OCI-LY3 (cell line): ENCODE data around the gene TCF21.

Experiments
- CTCF ChIP-seq: fragments of 200-600, 300-600 bp; sonication (generic); IDR thresholded peaks from 2 replicates; pipeline ENCODE4 v1.5.1; 2014; ENCODE audit warnings: antibody characterized with exemption, low read length, low read depth
- EZH2phosphoT487 ChIP-seq: fragments of 200-600 bp; shearing (Covaris generic); IDR thresholded peaks from 2 replicates; pipeline ENCODE4 v1.6.1; 2018; ENCODE audit warnings: antibody characterized with exemption, mixed run types, low read depth

GRCh38 chr6:133916650-133917151, 27.8 kb downstream of the TCF21 start:
- TF ChIP-seq CTCF (peak; percentile 85), EZH2phosphoT487 (no peak)
